HepG2 (cell line): ENCODE results near the gene SLC1A5.

Source experiments
- BRCA1 ChIP-seq: sonication (generic); formaldehyde crosslinking; IDR thresholded peaks from 2 replicates; pipeline ENCODE4 v1.4.0; 2020; ENCODE audit warnings: missing genetic modification reagents
- CEBPG ChIP-seq: IDR thresholded peaks from 2 replicates; pipeline ENCODE4 v1.6.1; 2016
- EP300 ChIP-seq, 3 experiments: sonication (generic) in 1 of 3; formaldehyde crosslinking in 1 of 3; IDR thresholded peaks; 2 replicates each; pipeline versions ENCODE4 v1.5.1 to v1.6.1; 2011 to 2020; ENCODE audit warnings: low read depth in 2 of 3, low read length in 2 of 3, borderline replicate concordance in 1 of 3, improper control_type of control experiment in 1 of 3, mild to moderate bottlenecking in 1 of 3, missing genetic modification reagents in 1 of 3, moderate library complexity in 1 of 3
- FOXA3 ChIP-seq: IDR thresholded peaks from 2 replicates; pipeline ENCODE4 v1.6.1; 2016; ENCODE audit warnings: missing genetic modification reagents, missing compliant biosample characterization
- HMG20B ChIP-seq: conservative IDR thresholded peaks from 2 replicates; pipeline ENCODE4 v1.6.1; 2016; ENCODE audit warnings: missing genetic modification reagents, missing compliant biosample characterization
- MTA3 ChIP-seq: sonication (generic); formaldehyde crosslinking; IDR thresholded peaks from 2 replicates; pipeline ENCODE4 v1.4.0; 2020; ENCODE audit warnings: missing genetic modification reagents
- TBX3 ChIP-seq: fragments of 450-650 bp; IDR thresholded peaks from 2 replicates; pipeline ENCODE4 v1.6.1; 2017; ENCODE audit warnings: antibody characterized with exemption, mild to moderate bottlenecking, inconsistent platforms, borderline replicate concordance
- XRCC5 ChIP-seq: fragments of 200-400 bp; formaldehyde crosslinking; optimal IDR thresholded peaks from 2 replicates; pipeline ENCODE3; 2017; ENCODE audit warnings: mild to moderate bottlenecking, low read length
- ZBTB21 ChIP-seq: sonication (generic); formaldehyde crosslinking; IDR thresholded peaks from 2 replicates; pipeline ENCODE4 v1.4.0; 2020; ENCODE audit warnings: missing genetic modification reagents
- ZBTB8A ChIP-seq: sonication (generic); formaldehyde crosslinking; IDR thresholded peaks from 2 replicates; pipeline ENCODE4 v1.4.0; 2020; ENCODE audit warnings: mild to moderate bottlenecking, low read depth, missing genetic modification reagents, borderline replicate concordance
- ZSCAN9 ChIP-seq: IDR thresholded peaks from 2 replicates; pipeline ENCODE4 v1.6.1; 2016; ENCODE audit warnings: borderline replicate concordance

DNA sequence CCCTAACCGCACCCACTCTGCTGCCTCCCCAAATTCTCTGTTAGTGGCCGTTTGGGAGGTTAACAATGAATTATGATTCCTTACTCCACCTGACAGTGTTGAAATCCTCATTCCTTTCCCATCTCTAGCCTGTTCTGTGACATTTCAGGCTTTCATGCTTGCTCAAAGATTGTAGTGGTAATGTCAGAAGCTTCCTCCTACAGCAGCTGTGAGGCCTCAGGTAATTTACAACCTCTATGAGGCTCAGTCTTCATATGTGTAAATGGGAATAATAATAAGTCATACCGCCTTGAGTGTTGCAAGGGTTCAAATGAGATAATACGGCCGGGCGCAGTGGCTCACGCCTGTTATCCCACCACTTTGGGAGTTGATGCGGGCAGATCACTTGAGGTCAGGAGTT, 977 bp upstream of the SLC1A5 start:
- no peak for TF ChIP-seq ZBTB21 (CRISPR knock-in tag)
- no peak for TF ChIP-seq CEBPG
- no peak for TF ChIP-seq XRCC5
- TF ChIP-seq HMG20B, result no peak
- TF ChIP-seq BRCA1 (CRISPR knock-in tag), result no peak
- no peak for TF ChIP-seq TBX3
- no peak for TF ChIP-seq EP300 (IDR thresholded peaks at IDR 0.05; ENCODE audit: low read depth in 2 of 2, low read length in 2 of 2)
- TF ChIP-seq EP300 (CRISPR knock-in tag; IDR thresholded peaks at IDR 0.05; ENCODE audit: borderline replicate concordance), result no peak
- TF ChIP-seq ZBTB8A (CRISPR knock-in tag), result no peak
- TF ChIP-seq ZSCAN9 (CRISPR knock-in tag), result no peak
- no peak for TF ChIP-seq MTA3 (CRISPR knock-in tag)
- TF ChIP-seq FOXA3, result no peak
